Fibroblast of gingiva (primary cell): Measurements from ENCODE around the gene LRBA.

ENCODE experiments used
- DNase-seq: peaks from one replicate; pipeline ENCODE4 v3.0.0-alpha.2; 2011; ENCODE audit warnings: low read depth

The LRBA gene

DNA sequence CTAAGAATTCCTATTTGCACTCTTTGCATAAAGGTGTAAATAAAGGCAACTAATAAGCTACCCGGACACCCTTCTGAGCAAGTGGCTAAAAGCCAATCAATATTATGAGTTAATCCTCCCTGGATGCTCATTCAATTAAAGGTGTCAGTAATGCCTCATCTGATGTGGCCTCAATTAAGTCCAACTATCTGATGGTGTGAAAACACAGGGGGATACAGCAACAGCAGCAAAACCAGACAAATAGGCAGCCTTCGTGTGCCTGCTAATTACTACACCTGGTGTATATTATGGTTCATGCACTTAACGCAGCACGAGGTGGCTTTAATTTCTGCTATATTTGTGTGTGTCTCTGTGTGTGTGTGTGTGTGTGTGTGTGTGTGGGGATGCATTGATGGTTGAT lies 692.4 kb downstream of the LRBA start:
- no peak for DNase-seq

DNA sequence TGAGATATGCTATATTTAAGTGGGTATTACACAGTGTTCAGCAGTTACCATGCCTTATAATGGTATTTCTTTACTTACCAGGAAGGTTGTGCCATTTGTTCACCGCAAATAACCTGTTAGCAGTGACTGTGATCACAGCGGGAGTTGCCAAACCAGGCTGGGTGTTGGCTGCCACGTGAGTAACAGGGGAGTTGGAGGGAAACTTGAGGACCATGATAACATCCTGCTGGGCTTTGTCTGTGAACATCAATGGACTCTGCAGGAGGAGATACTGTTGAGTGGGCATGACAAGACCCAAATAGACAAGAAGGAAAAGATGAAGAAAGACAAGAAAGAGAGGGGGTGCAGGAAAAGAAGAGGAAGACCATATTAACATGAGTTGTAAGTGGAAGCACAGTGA lies 694.0 kb downstream of the LRBA start:
- no peak for DNase-seq

DNA sequence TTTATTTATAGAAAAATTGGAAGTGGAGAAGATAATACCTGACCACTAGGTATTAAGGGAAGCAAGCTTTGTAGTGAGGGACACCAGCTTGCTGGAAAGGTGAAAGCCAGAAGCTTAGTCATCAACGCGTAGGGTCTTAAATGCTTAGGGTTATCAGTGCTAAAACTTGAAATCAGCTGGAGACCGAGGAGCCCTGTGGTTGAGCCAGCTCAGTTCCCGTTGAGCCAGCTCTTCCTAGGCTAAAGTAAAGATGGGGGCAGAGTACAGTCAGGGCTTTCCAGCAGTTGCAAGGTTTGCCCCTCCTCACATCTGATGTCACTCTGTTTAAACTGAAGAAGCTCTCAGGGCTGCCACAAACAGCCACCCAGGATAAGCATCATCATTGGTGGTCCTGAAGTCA lies 696.1 kb downstream of the LRBA start:
- no peak for DNase-seq

DNA sequence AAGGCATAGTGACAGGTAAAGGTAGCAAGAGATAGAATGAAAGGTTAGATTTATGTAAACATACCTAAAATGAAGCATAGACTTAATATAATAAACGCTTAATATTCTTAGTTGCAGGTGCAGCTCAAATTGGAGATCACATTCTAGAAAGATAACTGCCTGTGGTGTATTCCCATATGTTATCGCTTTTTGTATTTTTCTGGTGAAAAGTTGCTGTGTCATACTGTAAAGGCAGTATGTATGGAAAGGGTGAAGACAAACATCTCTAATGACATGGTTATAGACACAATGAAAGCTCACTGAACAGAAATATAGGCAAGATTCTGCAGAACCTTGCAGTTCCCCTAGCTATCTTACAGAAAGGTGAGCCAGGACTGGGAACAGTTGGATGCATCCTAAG lies 696.6 kb downstream of the LRBA start:
- DNase-seq = no peak

DNA sequence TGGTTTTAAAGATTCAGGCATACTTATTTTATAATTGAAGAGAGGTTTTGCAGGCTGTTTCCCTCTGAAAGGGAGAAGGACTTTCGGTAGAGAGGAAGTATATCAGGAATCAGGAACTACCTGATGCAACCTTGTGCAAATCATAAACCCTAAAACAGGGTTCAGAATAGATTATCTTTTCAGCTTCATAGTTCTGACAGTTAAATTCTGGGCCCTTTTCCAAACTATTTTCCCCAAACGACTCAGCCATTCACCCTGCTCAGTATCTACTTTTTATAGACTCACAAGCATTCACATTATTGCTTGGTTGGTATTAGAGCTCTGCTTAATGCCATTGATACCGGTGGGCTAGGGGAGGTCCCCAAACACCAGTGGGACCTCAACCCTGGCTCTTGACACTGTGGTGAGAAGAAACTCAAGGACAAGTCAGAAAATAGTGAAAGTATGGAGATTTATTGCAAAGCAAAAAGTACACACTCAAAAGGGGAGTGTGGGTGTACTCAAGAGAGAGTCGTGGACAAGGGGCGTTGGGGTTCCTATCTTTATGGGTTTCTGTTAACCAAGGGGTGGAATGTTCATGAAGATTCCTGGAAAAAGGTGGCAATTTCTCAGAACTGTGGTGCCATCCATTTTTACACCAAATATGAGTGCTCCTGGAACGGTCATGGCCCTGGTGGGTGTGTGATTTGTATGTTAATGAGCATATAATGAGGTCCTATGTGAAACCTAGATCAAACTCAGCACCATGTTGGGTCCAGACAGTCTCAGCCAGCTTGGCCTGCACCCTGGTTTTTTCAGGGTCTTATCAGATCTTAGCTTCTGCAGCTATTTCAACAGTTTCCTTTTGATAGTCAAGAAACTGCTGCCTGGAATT lies 698.5 kb downstream of the LRBA start:
- no peak for DNase-seq

DNA sequence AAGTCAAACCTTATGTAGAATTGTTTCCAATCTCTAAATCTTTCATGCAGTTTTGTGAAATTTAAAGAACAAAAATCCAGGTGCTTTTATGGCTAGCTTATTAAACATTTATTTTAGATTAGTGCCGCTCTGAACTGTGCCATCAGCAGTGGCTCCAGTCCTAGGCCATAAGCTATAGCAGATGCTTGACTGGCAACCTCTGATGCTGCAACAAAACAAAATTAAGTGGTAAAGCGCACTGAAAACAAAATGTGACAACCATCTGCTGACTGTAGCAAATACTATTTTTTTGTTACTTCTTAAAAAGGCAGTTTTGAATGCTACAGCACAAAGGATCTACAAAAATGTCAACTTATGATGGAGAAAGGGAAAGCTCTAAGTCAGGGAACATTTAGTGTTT lies 699.4 kb downstream of the LRBA start:
- DNase-seq = peak; percentile 36

DNA sequence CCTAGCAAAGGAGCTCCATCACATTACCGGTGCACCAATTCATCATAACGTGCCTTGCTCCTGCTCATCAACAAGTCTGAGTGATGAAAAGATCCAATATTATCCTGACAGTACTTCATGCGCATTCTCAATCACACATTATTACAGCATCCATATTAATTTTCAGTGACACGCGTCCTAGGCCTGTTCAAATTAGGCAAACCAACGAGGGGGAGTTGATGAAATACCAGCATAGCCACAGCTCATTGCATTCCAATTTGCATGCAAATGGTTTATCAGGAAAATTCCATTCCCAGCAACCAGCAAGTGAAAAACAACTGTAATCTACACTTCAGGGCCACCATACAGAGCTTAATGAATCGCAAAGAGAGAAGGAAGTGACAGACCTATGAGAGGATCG lies 699.9 kb downstream of the LRBA start:
- no peak for DNase-seq

DNA sequence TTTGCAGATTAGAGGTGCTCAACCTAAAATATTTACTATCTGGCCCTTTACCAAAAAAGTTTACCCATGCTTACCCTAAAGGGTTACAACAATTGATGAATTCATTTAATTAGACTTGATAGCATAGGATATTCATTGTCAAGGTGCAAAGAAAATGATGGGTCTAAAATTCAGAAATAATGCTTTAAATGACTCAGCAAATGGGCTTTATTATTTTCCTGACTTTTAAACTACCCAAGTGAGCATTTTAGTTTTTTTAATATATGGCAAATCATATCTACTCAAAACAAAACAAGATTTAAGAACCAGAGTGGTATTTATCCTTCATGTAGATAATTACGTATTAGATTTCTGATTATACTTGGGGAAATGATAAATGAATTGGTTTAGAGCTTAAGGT lies 701.1 kb downstream of the LRBA start:
- no peak for DNase-seq

DNA sequence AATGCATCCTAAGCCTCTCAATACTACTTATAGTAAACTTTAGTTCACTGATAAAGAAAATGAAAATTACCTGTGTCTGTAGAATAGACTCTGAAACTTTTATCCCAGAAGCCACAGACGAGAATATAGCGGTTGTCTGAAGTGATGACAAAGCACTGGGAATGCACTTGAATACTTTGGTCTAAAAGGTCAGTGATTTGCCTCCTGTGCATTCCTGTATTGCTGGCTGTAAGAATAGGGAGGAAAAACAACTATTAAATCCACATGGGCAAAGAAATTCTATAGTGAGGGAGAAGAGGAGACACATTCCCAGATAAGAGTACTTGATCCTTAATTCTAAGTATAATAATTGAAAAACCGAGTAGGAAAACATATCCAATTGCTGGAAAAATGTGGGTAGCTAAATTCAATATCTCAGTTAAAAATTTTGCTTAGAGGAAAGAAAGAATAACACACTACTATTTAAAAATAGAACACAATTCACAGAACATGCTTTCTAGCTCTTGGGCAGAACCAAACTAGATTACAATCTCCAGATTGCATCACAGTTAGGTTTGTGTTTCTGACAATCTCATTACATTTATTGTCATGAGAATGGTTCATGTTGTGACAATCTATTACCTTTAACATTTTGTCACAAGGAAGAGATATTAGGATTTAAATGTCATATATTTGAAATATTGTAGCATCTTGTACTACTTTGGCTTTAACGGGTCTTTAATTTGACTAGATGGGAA lies 704.8 kb downstream of the LRBA start:
- DNase-seq = peak; percentile 13

DNA sequence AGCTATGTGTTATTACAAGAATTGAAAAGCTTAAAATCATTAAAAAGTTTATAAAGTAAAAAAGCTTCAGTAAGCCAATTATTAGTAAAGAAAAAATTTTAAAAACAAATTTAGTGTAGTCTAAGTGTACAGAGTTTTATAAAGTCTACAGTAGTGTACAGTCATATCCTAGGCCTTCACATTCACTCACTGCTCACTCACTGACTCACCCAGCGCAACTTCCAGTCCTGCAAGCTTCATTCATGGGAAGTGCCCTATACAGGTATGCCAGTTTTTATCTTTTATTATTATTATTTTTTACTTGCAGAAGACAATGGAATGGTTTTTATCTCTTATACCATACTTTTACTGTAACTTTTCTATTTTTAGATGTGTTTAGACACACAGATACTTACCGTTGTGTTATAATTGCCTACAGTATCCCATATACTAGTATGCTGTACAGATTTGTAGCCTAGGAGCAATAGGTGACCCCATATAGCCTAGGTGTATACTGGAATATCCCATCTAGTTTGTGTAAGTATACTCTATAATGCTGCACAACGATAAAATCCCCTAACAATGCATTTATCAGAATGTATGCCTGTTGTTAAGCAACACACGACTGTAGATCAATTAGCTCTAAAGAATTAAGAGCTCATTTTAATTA lies 706.1 kb downstream of the LRBA start:
- DNase-seq = no peak

DNA sequence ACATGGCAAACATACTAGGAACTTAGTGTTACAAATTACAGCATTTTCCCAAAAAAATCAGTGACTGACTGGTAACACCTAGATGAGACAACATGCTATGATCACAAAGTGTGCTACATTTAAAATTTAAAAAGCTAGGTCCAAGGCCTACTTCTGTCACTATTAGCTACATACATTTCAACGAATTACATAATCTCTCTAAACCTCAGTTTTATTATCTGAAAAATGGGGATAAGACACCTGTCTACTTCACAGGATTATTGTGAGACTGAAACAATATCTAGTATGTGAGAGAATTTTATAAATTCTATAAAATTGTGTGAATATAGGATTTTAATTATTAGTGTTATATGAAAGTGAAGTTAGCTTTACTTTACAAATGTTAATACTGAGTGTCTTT lies 708.4 kb downstream of the LRBA start:
- no peak for DNase-seq

DNA sequence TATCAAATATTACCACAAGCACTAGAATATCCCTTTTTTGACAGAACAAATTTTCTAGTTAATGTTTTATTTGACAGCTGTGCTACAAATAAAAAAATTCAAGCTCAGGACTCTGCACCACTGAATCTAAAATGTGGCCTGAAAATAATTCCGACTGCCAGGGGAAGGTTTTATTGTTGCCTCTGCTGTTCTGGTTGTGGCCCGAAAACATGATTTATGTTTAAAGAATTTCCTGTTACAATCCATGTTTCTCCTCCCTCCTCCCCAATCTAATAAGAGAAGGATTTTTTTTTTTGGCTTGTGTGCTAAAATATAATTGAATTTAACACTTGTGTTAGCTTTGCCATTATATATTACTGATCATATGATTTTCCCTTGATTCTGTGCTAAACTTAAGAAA lies 709.1 kb downstream of the LRBA start:
- DNase-seq = peak; percentile 44

DNA sequence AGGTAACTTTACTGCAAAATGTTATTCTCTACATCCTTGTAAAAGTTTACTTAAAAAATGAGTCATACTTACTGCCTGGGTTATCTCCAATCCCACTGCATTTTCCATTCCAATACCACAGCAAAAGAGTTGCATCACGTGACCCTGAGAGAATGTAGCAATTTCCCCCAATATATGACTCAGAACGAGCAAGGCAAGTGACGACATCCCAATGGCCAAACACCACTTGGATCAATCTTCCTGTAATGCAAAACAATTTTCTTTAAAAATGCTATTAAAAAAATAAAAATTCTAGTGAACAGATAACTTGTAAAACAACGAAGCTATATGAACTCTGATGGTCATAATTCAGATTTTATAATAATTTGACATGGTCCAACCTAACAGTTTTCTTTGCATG lies 712.5 kb downstream of the LRBA start:
- DNase-seq = peak; percentile 94

DNA sequence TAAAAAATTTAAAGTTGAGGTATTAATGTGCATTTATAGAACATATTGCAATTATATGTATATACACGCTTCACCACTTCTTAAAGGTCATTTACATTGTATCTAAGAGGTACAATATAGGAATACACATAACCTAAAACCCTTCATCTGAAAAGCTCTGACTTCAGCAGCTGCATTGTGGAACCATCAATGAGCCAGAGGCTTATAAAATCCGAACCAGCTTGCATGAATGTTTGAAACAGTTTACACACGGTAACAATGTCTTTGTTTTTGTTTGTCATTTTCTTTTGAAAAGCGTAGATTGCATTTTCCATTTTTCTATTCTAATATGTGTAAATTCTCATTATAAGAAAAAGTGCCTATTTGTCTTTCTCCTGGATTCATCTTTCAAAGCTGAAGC lies 715.3 kb downstream of the LRBA start:
- DNase-seq = no peak

DNA sequence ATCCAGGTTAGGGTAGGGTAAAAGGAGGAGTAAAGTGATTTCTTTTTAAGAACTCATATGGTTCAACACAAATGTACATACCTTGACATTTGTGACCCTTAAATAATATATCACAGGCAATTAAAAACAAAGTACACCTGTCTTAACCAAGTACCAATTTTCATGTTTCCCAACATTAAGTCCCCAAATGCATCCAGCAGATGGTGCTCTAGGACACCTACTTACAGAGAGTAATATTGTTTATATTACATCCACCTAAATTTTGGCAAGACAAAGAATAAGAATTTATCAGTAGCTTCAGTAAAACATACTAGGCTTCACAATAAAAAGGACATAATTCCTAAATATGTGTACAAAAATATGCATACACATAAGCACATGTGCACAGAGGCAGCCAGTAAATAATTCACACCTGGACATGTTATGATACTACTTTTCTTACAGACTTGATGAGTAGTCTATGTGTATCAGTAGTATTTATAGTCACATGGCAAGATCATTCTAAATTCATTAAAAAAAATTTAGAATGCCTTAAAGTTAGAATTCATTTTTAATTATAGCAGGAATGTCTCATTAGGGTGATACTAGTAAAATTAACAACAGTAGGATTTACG lies 717.1 kb downstream of the LRBA start:
- DNase-seq = peak; percentile 62

DNA sequence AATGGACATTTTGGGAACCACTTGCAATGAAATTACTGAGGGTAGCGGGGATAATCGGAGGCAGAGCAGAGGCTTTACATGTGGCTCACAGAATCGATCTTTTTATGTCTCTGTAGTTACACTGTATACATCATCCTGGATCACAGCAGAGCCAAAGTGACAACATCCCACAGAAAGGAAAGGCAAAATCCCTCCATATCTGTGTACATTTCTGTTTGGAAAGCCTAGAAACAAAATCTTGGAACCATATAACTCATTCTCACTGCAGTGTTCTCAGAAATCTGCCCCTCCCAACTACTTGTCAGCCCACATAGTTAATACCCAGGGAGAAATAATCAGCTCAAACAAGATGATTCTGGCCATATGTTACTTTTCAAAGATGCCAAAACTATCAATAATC lies 725.2 kb downstream of the LRBA start:
- DNase-seq = no peak

DNA sequence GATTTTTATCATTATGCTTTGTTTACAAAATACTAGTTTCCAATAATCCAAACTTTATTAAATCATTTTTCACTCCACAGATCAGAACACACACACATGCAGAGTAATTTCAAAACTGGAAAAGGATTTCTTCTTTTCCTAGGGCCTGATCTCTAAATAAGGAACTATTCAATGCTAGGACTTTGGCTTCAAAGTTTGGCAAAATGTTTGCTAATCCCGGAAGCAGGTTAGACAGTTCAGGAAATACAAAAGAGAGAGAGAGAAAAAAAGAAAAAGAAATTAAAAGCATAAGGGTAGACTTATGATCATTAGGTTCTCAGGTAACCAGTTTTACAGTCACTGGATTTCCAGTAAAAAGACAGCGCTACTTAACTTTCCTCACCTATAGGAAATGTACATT lies 725.9 kb downstream of the LRBA start:
- no peak for DNase-seq

DNA sequence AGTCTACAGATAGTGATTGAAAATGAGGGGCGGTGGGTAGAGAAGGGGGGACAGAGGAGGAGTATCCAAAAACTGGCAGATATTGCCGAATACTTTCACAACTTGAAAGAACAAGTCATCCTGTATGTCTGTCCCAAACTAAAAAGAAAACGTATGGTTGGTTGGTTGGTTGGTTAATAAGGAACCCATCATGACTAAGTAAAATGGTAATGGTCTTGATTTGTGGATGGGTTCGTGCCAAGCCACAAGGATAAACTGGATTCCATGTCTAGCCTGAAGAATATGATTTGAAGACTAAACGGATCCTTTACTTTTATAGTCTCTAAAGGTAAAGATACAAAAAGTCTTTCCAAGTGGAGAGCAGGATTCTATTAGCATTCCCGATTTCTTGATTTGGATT lies 728.4 kb downstream of the LRBA start:
- DNase-seq = no peak

DNA sequence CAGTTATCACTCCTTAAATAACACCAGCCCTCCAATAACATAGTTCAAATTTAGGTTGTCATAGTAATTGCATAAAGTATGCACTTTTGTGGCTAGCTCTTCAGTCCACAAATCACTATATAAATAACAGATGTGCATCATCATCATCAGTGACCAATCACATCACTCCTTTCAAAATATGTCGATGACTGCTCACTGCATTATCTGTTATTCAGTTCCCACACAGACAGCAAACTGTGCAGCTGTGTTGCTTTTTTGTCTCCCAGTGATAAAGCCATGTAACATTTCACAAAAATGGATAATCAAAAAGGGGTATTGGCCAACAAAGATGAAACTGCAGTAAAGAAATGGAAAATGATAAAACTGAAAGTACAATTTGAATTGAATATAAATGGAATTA lies 731.4 kb downstream of the LRBA start:
- DNase-seq = peak; percentile 96

DNA sequence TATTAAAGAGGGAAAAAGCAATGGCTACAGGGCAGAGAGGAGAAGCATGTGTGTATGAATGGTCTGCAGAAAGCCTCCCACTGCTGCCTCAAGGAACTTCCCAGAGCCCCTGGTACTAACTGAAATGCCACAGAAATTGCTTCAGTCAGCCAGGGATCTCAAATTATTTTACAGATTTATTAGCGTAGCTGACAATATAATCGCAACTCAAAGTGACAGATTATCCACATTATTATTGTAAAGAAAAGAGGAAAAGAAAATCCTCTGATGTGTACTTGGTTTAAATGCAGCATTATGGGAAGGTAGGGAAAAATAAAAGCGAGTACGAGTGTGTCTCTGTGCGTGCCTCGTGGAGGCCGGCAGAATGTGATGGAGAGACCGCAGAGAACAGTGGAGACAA lies 734.1 kb downstream of the LRBA start:
- DNase-seq = no peak

DNA sequence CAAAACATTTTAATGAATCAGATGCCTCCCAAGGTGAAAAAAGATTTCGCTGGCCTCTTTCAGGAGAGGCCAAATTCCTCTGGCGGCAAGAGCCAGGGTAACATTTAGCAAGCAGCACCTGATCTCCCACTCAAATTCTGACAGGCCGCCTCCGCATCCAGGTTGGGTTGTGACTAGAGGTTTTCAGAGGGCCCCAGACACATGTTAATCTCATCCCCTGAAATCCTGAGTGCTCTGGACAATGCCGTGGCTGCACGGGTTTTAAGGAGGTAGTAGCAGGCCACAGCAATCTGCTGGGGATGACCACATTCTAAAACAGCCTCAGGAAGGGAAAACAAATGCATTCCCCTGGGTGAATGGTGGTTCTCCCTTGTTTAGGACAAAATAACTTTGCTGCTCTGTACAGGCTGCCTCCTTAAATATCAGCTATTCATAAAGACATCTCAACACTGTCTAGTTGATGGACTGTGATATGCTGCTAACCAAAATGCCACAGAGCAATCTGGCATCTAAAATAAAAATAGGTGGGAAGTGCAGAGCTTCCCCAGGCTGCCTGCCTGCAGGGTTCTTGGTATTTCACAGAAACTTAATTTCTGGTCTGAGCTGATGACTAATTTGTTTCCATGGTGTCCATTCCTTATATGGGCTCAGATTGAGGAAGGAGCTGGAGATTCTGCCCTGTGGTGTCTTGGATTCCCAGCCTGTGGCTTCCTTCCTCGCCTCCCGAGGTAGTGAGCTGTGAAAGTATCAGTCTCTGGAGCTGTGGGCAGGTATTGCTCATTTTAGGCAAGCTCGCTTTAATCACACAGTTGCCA lies 734.8 kb downstream of the LRBA start:
- DNase-seq = peak; percentile 69

DNA sequence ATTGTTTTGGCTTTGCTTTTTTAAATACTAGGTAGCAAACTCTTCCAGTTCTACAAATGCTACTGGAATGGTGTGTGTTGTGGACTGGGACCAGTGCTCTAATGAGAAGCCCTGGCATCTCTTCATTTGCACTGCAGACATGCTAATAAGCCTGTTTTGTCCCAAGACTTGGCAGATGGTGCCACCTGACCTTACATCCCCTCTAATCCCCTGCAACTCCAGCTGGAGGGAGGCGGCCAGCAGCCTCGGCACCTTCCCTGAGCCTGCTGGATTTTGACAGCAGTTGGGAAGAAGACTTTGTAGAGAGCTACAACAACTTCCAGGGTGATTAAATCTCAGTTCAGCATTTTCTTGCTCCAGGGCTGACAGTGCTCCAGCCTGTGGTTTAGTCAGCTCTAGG lies 736.9 kb downstream of the LRBA start:
- DNase-seq = no peak
